T-helper 2 cell treated with Interferon-gamma antibody and Interleukin-4, amounts not matched to agents 100 ng/mL and 5 ng/mL, for 36 hours (primary cell): ENCODE data around the gene MINDY1. TPM values are rescaled to one million over a fixed set of nuclear protein-coding genes. Genes with fewer than 3 reads are reported as not detected.

Source experiments
- intact Hi-C: fragments of 100-400 bp; cut with micrococcal nuclease; formaldehyde crosslinking; loops from one replicate; pipeline ENCODE4 v1.15.1; 2023
- total RNA-seq: library from RNA; stranded (reverse); gene quantifications from 2 replicates; pipeline ENCODE4 v1.2.3, GENCODE V29; 2022

The MINDY1 gene
- total RNA-seq, 1 donor from 2014 or later: 20.9 TPM

DNA sequence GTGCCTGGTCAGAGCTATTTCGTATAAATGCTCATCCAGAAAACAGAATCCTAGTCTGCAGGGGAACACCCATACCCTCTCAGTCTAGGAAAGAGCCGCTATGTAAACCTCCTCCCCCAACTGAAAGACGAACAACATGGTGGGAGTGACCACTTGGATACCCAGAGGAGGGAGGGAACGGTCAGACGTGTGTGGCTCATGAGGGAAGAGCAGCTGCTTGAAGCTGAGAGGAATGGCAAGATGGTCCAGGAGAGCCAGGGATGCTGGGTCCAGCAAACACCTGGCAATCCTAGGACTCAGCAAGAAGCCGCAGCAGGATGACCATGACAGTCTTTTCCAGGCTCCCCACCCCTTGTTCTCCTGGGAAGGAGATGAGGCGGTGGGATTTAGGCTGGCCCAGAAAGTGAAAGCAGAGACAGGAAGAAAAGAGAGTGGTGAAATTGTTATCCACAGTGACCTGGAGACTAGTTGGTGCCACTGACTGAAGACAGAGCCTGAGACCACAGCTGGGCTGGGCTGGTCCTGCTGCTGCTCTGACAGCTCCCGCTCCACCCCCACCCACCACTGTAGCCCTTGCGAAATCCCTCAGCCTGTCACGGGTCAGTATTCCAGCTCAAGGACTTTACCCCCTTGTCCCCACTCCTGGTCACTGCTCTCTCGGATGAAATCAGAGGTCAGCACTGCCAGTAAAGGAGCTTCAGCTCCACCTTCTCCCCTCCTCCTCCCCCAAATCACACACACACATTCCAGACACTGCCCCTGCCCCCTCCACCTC lies 35.7 kb downstream of the MINDY1 start:
- intact Hi-C loops: loop anchor here (10.0 kb wide), 1 partner anchor 346 kb away; the partner anchor contains the start of gene ENSA

DNA sequence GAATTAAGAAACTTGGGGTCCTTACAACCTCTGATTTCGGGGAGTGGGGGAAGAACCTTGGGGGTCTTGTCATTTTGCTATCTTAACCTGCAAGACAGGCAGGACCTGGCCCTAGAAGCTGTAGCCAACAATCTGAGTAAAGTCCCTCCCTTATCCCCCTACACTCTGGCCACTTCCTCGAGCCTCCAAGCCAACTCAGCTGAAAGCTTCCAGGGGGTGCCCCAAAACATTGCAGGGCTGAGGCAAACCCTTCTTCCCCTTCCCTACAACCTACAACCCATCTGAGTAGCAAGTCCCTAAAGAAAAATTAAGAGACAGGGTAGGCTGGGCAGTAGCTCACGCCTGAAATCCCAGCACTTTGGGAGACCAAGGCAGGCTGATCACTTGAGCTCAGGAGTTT lies 37.1 kb downstream of the MINDY1 start:
- intact Hi-C loops: loop anchor here (10.0 kb wide), 1 partner anchor 345 kb away; the partner anchor contains the start of gene ENSA

DNA sequence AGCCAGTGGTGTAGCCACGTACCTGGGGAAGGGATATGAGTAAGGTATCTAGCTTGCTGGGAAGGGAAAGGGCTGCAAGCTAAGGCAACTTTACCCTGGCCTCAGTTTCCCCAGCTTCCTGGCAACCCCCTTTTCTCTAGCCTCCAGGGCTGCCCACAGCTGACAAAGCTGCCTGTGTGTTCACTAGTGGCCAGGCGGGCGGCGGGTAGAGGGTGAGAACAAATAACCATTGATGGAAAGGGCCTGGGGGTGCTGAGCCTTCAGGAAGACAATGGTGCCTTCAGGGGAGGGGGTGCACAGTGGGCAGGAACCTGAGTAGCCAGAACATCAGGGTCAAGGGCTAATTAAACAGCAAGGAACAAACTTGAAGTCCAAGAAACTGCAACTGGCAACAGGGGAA lies 38.2 kb downstream of the MINDY1 start:
- intact Hi-C loops: no loop called here

DNA sequence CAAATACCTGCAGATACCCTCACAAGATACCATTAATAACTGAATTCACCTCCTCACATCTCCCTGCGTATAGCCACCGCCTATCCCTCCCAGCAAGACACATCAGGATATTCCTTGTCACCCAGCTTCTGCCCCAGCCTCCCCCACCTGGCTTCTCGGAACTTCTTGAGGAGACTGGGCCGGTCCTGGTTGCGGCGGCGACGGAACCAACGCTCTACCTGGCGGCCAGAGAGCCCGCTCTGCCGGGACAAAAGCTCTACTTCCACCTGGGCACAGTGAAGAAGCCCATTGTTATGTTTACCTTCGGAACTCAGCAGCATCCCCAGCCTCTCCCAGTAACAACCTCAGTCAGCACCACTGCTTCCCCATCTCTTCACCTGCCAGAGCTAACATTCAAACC lies 38.8 kb downstream of the MINDY1 start:
- intact Hi-C loops: no loop called here

DNA sequence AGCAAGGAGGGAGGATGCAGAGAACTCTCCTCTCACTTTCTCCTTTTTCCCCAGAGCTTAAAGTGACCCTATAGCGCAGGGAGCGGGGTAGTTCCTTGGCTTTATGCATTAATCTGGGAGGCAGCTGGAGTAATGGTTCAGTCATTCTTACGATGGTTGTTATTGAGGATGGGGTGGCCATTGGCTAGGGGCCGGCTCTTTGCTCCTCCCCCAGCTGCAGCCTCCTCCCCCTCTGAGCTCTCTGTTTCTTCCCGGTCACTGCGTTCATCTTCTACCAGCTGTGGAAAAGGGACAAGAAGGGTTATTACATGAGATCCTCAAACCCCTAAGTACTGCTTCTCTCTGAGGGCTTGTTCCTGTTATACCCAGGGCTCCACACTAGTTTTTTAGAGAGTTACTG lies 40.7 kb downstream of the MINDY1 start:
- intact Hi-C loops: no loop called here

DNA sequence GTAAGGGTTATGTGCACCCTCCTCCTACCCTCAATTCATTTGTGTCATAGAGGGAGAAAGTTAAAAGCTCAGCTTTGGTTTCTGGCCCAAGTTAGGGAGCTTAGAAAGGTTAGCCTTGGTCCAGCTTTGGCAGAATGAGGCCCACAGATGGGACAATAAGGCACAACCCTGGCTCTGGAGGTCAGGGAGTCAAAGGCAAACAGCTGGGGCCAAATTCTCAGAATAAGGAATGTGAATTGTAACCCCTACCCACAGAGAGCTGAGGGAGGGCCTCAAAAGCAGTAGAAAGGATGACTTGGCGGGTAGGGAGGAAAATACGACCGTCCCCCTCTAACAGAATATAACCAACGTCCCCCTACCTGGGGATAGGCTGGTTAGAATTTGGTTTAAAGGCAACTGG lies 41.1 kb downstream of the MINDY1 start:
- intact Hi-C loops: no loop called here

DNA sequence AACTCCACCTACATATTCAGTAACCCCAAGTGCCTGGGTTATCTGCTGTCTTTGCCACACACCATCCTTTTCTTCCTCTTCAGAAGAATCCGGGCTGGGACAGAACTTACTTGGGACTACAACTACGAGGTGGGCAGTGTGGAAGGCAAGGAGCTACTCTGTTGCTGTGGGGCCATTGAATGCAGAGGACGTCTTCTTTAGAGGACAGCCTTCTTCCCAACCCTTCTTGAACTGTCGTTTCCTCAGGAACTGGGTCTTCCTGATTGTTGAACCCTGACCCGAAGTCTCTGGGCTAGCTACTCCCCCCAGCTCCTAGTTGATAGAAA lies 42.6 kb downstream of the MINDY1 start:
- intact Hi-C loops: no loop called here

DNA sequence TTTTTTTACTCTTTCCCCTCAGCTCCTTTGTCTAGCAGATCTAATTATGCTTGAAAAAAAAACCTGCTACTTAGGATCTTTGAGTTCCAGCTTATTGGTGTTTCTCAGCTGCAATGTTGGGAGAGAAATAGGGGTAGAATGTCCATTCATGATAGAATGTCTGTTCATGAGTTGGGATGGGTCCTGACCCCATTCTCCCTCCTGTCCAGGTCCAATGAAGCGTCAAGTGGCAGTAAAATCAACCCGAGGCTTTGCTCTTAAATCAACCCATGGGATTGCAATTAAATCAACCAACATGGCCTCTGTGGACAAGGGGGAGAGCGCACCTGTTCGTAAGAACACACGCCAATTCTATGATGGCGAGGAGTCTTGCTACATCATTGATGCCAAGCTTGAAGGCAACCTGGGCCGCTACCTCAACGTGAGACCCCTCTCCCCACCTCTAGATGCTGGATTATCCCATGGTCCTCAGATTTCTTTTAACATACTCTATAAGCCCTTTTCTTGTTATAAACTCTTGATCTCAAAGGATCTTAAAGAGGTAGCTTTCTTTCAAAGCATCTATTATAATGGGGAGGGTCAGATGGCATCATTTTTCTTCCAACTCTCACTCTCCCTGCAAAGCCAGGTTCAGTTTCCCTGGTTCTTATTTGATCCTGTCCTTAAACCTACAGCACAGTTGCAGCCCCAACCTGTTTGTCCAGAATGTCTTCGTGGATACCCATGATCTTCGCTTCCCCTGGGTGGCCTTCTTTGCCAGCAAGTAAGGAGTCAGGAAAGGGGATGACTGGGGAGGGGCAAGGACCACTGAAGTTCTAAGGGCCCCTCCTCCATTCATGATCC lies 43.2 kb downstream of the MINDY1 start:
- intact Hi-C loops: no loop called here

DNA sequence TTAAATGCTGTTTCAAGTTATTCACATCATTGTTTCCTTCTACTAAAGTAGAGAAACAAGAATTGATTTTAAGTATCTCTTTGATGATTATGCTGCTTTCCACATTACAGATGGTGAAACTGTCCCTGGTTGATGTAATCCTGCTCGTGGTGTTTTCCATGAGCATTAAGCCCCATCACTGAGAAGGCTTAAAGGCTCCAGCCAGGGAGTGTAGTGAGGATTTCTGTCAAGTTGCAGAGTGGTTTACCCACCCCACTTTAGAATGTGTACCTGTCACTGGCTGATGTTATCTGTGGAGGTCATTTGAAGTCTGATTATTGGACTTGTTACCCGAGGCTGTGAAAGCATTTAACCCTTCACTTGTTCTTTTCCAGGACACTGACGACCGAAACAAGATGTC lies 44.9 kb downstream of the MINDY1 start:
- intact Hi-C loops: no loop called here

DNA sequence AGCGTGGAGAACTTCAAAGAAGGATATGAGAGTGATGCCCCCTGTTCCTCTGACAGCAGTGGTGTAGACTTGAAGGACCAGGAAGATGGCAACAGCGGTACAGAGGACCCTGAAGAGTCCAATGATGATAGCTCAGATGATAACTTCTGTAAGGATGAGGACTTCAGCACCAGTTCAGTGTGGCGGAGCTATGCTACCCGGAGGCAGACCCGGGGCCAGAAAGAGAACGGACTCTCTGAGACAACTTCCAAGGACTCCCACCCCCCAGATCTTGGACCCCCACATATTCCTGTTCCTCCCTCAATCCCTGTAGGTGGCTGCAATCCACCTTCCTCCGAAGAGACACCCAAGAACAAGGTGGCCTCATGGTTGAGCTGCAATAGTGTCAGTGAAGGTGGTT lies 46.1 kb downstream of the MINDY1 start:
- intact Hi-C loops: no loop called here

DNA sequence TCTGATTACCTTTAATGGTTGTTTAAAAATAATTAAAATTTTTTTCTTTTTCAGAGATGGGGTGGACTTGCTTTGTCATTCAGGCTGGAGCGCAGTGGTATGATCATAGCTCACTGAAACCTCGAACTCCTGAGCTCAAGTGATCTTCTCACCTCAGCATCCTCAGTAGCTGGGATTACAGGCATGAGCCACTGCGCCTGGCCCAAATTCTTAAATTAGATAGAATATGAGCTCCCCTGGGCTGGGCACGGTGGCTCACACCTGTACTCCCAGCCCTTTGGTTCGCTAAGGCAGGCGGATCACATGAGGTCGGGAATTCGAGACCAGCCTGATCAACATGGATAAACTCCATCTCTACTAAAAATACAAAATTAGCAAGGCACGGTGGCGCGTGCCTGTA lies 49.0 kb downstream of the MINDY1 start:
- intact Hi-C loops: no loop called here

DNA sequence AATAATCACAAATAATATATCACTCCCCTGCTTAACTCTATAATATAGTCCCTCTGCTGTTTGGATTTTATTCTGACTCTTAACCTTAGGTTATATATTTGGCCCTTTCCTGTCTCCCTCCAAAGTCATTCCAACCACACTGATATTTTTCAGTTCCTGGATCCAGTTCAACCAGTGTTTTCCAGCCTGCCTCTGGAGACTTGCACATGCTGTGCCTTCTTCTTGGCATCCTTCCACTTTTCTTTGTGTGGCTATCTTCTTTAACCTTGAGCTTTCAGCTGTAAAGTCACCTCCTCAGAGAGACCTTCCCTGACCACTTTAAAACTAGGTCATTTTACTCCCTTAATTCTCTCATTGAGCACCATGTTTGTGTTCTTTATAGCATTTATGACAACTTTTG lies 51.4 kb downstream of the MINDY1 start:
- intact Hi-C loops: no loop called here

DNA sequence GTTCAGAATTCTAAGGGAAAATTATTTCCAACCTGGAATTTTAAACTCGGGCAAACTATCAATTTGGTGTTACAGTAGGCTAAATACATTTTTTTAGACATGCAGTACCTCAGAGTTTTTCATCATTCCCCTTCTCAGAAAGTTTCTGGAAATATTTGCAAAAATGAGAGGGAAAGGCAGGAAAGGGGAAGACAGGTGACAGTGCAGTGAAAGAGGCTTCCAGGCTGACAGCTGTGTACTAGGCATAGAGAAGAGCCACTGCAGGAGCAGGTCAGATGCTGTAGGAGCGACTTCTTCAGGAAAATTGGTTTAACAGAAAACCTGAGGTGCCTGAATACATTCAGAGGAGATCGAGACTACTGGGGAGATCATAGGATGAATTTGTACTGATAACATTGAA lies 52.0 kb downstream of the MINDY1 start:
- intact Hi-C loops: no loop called here

Other genes with a start within 250 kb of the MINDY1 start
- gene CTSS, start 241.1 kb downstream of the MINDY1 start, total RNA-seq: 80.4 and 89.5 TPM in 2 replicates
- 4.3 and 4.5 TPM in 2 replicates for gene CTSK, start 198.6 kb downstream of the MINDY1 start, total RNA-seq
- 38.1 and 40.5 TPM in 2 replicates for gene ARNT, start 130.3 kb downstream of the MINDY1 start, total RNA-seq
- not detected in 2 replicates for gene CTXND2, start 119.8 kb downstream of the MINDY1 start, total RNA-seq
- gene SETDB1, start 80.5 kb downstream of the MINDY1 start, total RNA-seq: 52.2 and 52.4 TPM in 2 replicates
- gene CERS2, start 32.1 kb downstream of the MINDY1 start, total RNA-seq: 167 and 172 TPM in 2 replicates
- 0.09 TPM in 1 of 2 replicates, not detected in the other for gene ANXA9, start 24.6 kb downstream of the MINDY1 start, total RNA-seq
- 13.9 and 16.6 TPM in 2 replicates for gene PRUNE1, start 1.5 kb upstream of the MINDY1 start, total RNA-seq
- gene BNIPL, start 29.7 kb upstream of the MINDY1 start, total RNA-seq: 1.1 and 1.5 TPM in 2 replicates
- gene C1orf56, start 40.8 kb upstream of the MINDY1 start, total RNA-seq: 1.0 and 1.8 TPM in 2 replicates
- 345 and 347 TPM in 2 replicates for gene CDC42SE1, start 52.7 kb upstream of the MINDY1 start, total RNA-seq
- gene MLLT11, start 53.5 kb upstream of the MINDY1 start, total RNA-seq: 3.4 and 4.0 TPM in 2 replicates
- 27.4 and 28.7 TPM in 2 replicates for gene GABPB2, start 63.9 kb upstream of the MINDY1 start, total RNA-seq
- 1.6 and 1.8 TPM in 2 replicates for gene SEMA6C, start 139.7 kb upstream of the MINDY1 start, total RNA-seq
- 27.7 and 28.5 TPM in 2 replicates for gene TNFAIP8L2, start 149.7 kb upstream of the MINDY1 start, total RNA-seq
- gene LYSMD1, start 159.0 kb upstream of the MINDY1 start, total RNA-seq: 2.8 and 2.9 TPM in 2 replicates
- 61.1 and 63.0 TPM in 2 replicates for gene SCNM1, start 159.2 kb upstream of the MINDY1 start, total RNA-seq
- 1.7 and 2.8 TPM in 2 replicates for gene TMOD4, start 169.1 kb upstream of the MINDY1 start, total RNA-seq
- gene VPS72, start 183.3 kb upstream of the MINDY1 start, total RNA-seq: 75.6 and 78.2 TPM in 2 replicates
- 68.5 and 71.7 TPM in 2 replicates for gene PIP5K1A, start 191.7 kb upstream of the MINDY1 start, total RNA-seq
- gene PSMD4, start 247.8 kb upstream of the MINDY1 start, total RNA-seq: 188 and 192 TPM in 2 replicates